ENCODE data around the gene FAM110A.
"Not testable (repeated sequence)": the region's sequence is repeated elsewhere in the genome, so short reads cannot be mapped to it uniquely, and the experiment has no call there.

The FAM110A gene

GRCh38 chr20:881783-882144, 48.2 kb downstream of the FAM110A start:
- no peaks in the 10 kb centered on the region for H3K36me3 ChIP-seq (ENCODE audit: control insufficient read depth, insufficient read depth, low read length)
- H3K27ac ChIP-seq (ENCODE audit: insufficient read depth, low read depth, low read length, poor library complexity, severe bottlenecking) = no peak overlapping the region
- H3K27me3 ChIP-seq (ENCODE audit: control insufficient read depth, insufficient read depth, low read length, poor library complexity, severe bottlenecking) = peaks cover 14% of the 10 kb centered on the region
- H3K4me3 ChIP-seq (ENCODE audit: insufficient read depth, low read depth, low read length) = no peak overlapping the region
- H3K4me1 ChIP-seq (ENCODE audit: control insufficient read depth, insufficient read depth, low read length) = no peaks in the 10 kb centered on the region
- H3K9me3 ChIP-seq (ENCODE audit: control insufficient read depth, low read length) = no peaks in the 10 kb centered on the region

DNA sequence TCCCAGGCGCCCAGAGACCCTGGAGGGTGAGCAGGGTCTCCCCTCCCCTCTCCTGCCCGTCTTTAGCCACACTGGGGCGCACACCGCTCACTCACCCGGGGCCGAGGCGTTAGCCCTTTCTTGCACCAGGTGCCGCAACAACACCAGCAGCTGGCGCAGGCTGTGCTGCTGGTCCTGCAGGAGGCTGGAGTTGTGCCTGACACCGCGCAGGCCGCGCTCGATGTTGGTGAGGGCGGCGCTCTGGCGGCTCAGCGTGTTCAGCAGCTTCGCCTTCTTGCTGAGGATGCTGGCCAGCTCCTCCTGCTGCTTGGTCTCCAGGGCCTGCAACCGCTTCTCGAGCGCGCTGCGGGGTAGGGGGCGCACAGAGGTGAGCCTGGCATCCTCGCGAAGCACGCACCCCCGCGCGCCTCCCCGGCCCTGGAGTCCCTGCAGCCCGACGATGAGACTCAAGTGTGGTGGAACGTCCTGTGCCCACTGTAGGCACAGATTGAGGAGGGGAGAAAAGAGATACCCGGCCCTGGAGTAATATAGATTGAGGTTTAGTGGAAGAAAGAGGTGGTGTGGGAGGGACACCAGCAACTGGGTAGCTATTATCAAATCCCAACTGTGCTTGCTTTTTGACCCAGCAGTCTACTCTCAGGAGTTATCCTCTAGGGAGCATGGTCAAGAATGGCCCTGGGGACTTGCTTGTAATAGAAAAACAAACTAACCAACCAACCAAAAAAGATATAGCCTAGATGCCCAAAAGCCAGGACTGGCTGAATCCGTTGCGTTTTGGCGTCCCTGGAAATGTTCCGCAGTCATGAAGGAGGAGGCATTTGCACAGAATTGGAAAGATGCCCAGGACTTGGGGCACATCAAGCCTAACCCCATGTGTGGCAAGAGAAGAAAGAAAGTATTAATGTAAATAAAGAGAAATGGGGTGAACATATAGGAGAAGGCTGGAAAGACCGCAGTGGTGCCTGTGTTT, 51.8 kb downstream of the FAM110A start:
- Histone ChIP-seq H3K4me3 (ENCODE audit: insufficient read depth, low read depth, low read length) (no peak overlapping the region), H3K4me1 (ENCODE audit: control insufficient read depth, insufficient read depth, low read length) (no peaks in the 10 kb centered on the region), H3K27me3 (ENCODE audit: control insufficient read depth, insufficient read depth, low read length, poor library complexity, severe bottlenecking) (peaks cover 14% of the 10 kb centered on the region), H3K27ac (ENCODE audit: insufficient read depth, low read depth, low read length, poor library complexity, severe bottlenecking) (no peak overlapping the region), H3K9me3 (ENCODE audit: control insufficient read depth, low read length) (no peaks in the 10 kb centered on the region), H3K36me3 (ENCODE audit: control insufficient read depth, insufficient read depth, low read length) (no peaks in the 10 kb centered on the region)
- 15 to 16% methylated on average over 41 of the region's 41 CpGs for WGBS, 2 experiments

DNA sequence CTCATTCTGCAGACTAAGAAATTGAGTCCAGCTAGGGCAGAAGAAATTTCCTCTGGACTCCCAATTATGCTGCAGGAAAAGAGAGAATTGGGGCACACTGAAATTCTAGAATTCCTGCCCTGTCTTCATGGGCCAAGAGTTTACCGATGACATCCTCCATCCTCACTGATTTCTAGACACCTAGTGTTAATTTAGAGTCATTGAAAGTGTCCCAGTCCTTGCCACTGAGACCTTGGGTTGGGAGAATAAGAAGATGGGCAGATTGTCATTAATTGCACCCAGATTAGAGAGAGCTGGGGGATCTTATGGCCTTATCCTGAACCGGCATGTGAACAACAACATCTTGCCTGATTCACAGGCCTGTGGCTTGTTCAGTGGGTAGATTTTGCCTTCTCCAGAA, 53.6 kb downstream of the FAM110A start:
- peaks cover 14% of the 10 kb centered on the region for H3K27me3 ChIP-seq (ENCODE audit: control insufficient read depth, insufficient read depth, low read length, poor library complexity, severe bottlenecking)
- H3K36me3 ChIP-seq (ENCODE audit: control insufficient read depth, insufficient read depth, low read length) = no peaks in the 10 kb centered on the region
- no peak overlapping the region for H3K4me3 ChIP-seq (ENCODE audit: insufficient read depth, low read depth, low read length)
- no peaks in the 10 kb centered on the region for H3K9me3 ChIP-seq (ENCODE audit: control insufficient read depth, low read length)
- H3K4me1 ChIP-seq (ENCODE audit: control insufficient read depth, insufficient read depth, low read length) = no peaks in the 10 kb centered on the region
- WGBS, 2 experiments = 92 to 94% methylated on average over 2 of the region's 2 CpGs
- no peak overlapping the region for H3K27ac ChIP-seq (ENCODE audit: insufficient read depth, low read depth, low read length, poor library complexity, severe bottlenecking)

DNA sequence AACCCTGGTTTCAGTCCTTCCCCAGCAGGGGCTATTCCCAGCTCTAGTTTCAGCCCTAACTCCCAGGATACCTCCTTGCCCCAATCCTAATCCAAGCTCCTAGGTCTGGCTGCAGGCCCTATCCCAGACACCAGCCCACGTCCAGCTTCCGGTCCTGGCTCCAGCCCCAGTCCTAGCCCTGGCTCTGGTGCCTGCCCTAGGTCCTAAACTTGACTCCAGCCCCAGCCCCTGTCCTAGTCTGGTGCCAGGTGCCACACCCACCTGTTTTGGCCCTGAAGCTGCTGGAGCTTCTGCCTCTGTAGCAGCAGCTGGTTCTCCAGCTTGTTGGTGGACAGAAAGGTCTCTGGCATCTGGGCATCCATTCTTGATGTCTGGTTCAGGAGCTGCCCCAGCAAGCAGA, 54.5 kb downstream of the FAM110A start:
- 84 to 89% methylated on average over 2 of the region's 2 CpGs for WGBS, 2 experiments
- Histone ChIP-seq H3K9me3 (ENCODE audit: control insufficient read depth, low read length) (no peaks in the 10 kb centered on the region), H3K36me3 (ENCODE audit: control insufficient read depth, insufficient read depth, low read length) (no peaks in the 10 kb centered on the region), H3K27me3 (ENCODE audit: control insufficient read depth, insufficient read depth, low read length, poor library complexity, severe bottlenecking) (peaks cover 14% of the 10 kb centered on the region), H3K4me3 (ENCODE audit: insufficient read depth, low read depth, low read length) (no peak overlapping the region), H3K4me1 (ENCODE audit: control insufficient read depth, insufficient read depth, low read length) (no peaks in the 10 kb centered on the region), H3K27ac (ENCODE audit: insufficient read depth, low read depth, low read length, poor library complexity, severe bottlenecking) (no peak overlapping the region)

DNA sequence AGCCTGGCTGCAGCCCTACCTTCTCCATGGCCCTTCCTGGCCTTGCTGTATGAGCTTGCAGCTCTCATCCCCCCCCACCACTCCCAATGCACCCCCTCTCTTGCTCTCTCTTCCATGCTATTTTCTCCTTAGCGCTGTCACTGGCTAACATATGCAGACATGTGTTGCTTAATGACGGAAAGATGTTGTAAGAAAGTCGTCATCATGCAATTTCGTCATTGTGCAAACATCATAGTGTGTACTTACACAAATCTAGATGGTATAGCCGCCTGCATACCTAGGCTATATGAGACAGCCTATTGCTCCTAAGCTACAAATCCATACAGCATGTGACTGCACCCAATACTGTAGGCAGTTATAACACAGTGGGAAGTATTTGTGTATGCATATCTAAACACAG, 55.6 kb downstream of the FAM110A start:
- WGBS, 2 experiments = 91 to 97% methylated on average over 5 of the region's 5 CpGs
- Histone ChIP-seq H3K27me3 (ENCODE audit: control insufficient read depth, insufficient read depth, low read length, poor library complexity, severe bottlenecking) (peaks cover 10% of the 10 kb centered on the region), H3K36me3 (ENCODE audit: control insufficient read depth, insufficient read depth, low read length) (no peaks in the 10 kb centered on the region), H3K9me3 (ENCODE audit: control insufficient read depth, low read length) (no peaks in the 10 kb centered on the region), H3K27ac (ENCODE audit: insufficient read depth, low read depth, low read length, poor library complexity, severe bottlenecking) (no peak overlapping the region), H3K4me3 (ENCODE audit: insufficient read depth, low read depth, low read length) (no peak overlapping the region), H3K4me1 (ENCODE audit: control insufficient read depth, insufficient read depth, low read length) (no peaks in the 10 kb centered on the region)

DNA sequence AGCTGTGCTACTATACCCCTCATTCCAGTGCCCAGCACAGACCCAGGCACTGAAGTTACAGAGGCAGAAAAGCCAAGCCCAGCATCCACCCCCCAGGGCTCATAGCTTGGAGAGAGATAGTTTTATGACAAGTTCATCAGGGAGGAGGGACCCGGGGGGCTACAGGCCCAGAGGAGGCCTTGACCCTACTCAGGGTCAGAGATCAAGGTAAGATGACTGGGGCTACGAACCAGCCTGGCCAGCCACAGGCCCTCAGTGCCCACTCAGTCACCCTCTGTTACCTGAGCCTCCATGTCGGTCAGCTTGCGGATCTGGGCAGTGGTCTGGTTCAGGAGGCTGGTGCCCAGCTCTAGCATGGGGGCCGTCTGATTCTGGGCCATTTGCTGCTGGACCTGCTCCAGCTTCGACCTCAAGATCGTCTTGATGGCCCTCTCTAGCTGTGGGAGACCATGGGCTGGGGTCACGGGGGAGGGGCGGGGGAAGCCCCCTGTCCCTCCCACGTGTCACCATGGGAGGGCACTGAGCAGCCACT, 56.5 kb downstream of the FAM110A start:
- Histone ChIP-seq H3K36me3 (ENCODE audit: control insufficient read depth, insufficient read depth, low read length) (no peaks in the 10 kb centered on the region), H3K27ac (ENCODE audit: insufficient read depth, low read depth, low read length, poor library complexity, severe bottlenecking) (no peak overlapping the region), H3K4me3 (ENCODE audit: insufficient read depth, low read depth, low read length) (no peak overlapping the region), H3K9me3 (ENCODE audit: control insufficient read depth, low read length) (no peaks in the 10 kb centered on the region), H3K27me3 (ENCODE audit: control insufficient read depth, insufficient read depth, low read length, poor library complexity, severe bottlenecking) (peaks cover 5% of the 10 kb centered on the region), H3K4me1 (ENCODE audit: control insufficient read depth, insufficient read depth, low read length) (no peaks in the 10 kb centered on the region)
- 86 to 90% methylated on average over 10 of the region's 10 CpGs for WGBS, 2 experiments

DNA sequence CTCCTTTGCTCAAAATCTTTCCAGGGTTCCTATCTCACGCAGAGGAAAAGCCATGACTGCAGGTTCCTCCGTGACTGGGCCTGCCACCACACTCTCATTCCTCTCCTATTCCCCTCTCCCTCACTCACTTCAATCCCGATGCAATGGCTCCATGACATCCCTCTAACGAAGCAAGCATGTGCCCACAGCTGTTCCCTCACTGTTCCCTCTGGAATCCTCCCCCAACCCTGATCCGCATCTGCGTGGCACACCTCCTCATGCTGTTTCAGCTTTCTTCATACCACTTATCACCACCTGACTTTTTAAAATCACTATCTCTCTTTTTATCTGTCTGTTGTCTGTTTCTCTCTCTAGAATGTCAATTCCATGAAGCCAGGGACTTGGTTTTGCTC, 57.1 kb downstream of the FAM110A start:
- H3K4me1 ChIP-seq (ENCODE audit: control insufficient read depth, insufficient read depth, low read length) = no peaks in the 10 kb centered on the region
- H3K36me3 ChIP-seq (ENCODE audit: control insufficient read depth, insufficient read depth, low read length) = no peaks in the 10 kb centered on the region
- peaks cover under 1% of the 10 kb centered on the region for H3K27me3 ChIP-seq (ENCODE audit: control insufficient read depth, insufficient read depth, low read length, poor library complexity, severe bottlenecking)
- H3K4me3 ChIP-seq (ENCODE audit: insufficient read depth, low read depth, low read length) = no peak overlapping the region
- H3K27ac ChIP-seq (ENCODE audit: insufficient read depth, low read depth, low read length, poor library complexity, severe bottlenecking) = no peak overlapping the region
- no peaks in the 10 kb centered on the region for H3K9me3 ChIP-seq (ENCODE audit: control insufficient read depth, low read length)
- WGBS, 2 experiments = 89 to 91% methylated on average over 6 of the region's 6 CpGs

DNA sequence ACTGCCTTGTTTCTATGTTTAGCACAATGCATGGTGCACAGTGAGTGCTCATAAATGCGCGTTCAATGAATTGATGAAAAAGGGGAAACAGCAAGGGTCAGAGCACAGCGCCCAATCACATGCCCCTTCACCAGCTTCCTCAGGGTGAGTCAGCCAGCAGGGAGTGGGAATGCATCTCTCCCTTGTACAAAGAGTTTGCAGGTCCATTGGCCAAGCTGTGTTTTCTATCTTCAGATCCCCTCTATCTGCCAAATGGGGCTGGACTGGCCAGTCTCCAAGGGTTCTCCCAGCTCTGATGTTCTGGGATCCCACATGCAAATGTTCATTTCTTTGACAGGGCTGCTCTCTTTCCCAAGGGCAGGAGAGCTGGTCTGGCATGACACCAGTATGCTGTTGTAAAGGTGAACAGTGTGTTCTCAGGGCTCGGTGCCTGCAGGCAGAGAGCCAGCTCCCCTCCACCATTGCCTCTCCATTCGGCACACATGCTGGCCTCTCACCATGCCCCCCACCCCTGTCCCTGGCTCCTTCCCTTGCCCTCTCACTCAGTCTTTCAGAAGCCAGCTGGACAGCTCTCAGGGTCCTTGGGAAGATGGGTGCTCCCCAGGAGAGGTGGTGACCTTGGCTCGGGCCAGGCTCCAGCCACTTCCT, 57.7 kb downstream of the FAM110A start:
- H3K4me3 ChIP-seq (ENCODE audit: insufficient read depth, low read depth, low read length) = no peak overlapping the region
- no peaks in the 10 kb centered on the region for H3K4me1 ChIP-seq (ENCODE audit: control insufficient read depth, insufficient read depth, low read length)
- no peak overlapping the region for H3K27ac ChIP-seq (ENCODE audit: insufficient read depth, low read depth, low read length, poor library complexity, severe bottlenecking)
- no peaks in the 10 kb centered on the region for H3K36me3 ChIP-seq (ENCODE audit: control insufficient read depth, insufficient read depth, low read length)
- no peaks in the 10 kb centered on the region for H3K27me3 ChIP-seq (ENCODE audit: control insufficient read depth, insufficient read depth, low read length, poor library complexity, severe bottlenecking)
- WGBS, 2 experiments = 92 to 93% methylated on average over 6 of the region's 6 CpGs
- H3K9me3 ChIP-seq (ENCODE audit: control insufficient read depth, low read length) = no peaks in the 10 kb centered on the region

GRCh38 chr20:891706-892080, 58.2 kb downstream of the FAM110A start:
- Histone ChIP-seq H3K9me3 (ENCODE audit: control insufficient read depth, low read length) (no peaks in the 10 kb centered on the region), H3K4me3 (ENCODE audit: insufficient read depth, low read depth, low read length) (no peak overlapping the region), H3K27me3 (ENCODE audit: control insufficient read depth, insufficient read depth, low read length, poor library complexity, severe bottlenecking) (no peaks in the 10 kb centered on the region), H3K36me3 (ENCODE audit: control insufficient read depth, insufficient read depth, low read length) (no peaks in the 10 kb centered on the region), H3K27ac (ENCODE audit: insufficient read depth, low read depth, low read length, poor library complexity, severe bottlenecking) (no peak overlapping the region), H3K4me1 (ENCODE audit: control insufficient read depth, insufficient read depth, low read length) (no peaks in the 10 kb centered on the region)
- 92 to 94% methylated on average over 4 of the region's 4 CpGs for WGBS, 2 experiments

DNA sequence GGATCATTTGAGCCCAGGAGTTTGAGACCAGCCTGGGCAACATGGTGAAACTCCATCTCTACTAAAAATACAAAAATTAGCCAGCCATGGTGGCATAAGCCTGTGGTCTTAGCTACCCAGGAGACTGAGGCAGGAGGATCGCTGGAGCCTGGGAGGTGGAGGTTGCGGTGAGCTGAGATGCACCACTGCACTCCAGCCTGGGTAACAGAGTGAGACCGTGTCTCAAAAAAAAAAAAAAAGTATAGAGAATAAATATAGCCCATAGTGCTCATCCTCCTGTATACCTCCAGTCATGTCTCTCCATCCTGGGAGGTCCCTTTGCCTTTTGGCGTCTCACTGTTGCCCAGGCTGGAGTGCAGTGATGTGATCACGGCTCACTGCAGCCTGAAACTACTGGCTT, 58.9 kb downstream of the FAM110A start:
- not testable (repeated sequence) for H3K9me3 ChIP-seq (ENCODE audit: control insufficient read depth, low read length); H3K4me3 ChIP-seq (ENCODE audit: insufficient read depth, low read depth, low read length); H3K27ac ChIP-seq (ENCODE audit: insufficient read depth, low read depth, low read length, poor library complexity, severe bottlenecking); H3K36me3 ChIP-seq (ENCODE audit: control insufficient read depth, insufficient read depth, low read length); H3K27me3 ChIP-seq (ENCODE audit: control insufficient read depth, insufficient read depth, low read length, poor library complexity, severe bottlenecking); H3K4me1 ChIP-seq (ENCODE audit: control insufficient read depth, insufficient read depth, low read length)
- 79 to 87% methylated on average over 5 of the region's 5 CpGs for WGBS, 2 experiments

Data from ectodermal cell (in vitro differentiated cells).